CD4-positive, alpha-beta T cell treated with Interleukin-12 subunit alpha and Interleukin-12 subunit beta, for 1 hour (primary cell): ENCODE measurements around the gene PPHLN1.
"Not testable (repeated sequence)": the region's sequence is repeated elsewhere in the genome, so short reads cannot be mapped to it uniquely, and the experiment has no call there.

ENCODE experiments used
- DNase-seq: peaks from one replicate; pipeline ENCODE4 v3.0.0-alpha.2; 2020

Gene PPHLN1

DNA sequence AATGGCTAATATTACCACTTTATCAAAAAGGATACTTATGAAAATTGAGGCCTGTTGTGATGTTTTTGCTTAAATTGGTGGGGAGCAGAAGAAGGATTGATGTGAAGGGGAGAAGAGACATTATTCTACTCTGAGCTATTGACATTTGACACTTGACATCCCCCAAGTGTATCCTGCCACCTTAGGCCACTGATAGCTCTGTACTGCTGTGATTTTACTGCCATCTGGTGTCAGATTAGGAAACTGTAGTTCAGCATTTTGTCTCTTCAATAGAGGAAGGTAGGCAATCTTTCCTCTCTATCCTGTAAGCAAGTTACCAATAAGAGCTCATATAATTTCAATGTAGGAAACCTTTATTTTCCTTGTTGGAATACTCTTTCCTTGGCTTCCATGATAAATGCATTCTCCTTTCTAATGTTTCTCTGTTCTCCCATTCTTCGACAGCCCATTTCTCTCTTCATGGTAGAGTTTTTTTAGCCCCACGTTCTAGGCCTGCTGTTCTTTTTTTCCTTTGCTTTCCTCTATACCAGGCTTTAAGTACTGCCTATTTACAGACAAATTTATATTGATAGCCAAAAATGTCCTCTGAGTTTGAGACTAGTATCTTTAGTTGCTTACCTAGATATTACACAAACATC, 46.3 kb downstream of the PPHLN1 start:
- DNase-seq: peak; percentile 62

DNA sequence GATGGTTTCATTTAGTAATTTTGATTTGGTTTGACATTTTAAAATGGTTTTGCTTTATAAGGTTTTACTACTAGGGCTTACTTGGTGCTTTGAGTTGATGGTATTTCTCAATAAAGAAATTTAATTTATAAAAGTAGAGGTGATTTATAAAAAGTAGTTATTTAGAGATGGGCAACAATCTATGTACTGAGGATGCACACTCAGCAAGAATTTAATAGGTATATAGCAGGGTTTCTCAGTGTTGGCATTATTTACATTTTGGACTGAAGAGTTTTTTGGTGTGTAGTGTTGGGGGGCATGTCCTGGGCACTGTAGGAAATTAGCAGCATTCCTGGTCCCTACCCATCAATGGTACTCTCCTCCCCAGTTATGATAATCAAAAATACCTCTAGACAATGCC, 47.7 kb downstream of the PPHLN1 start:
- DNase-seq: no peak

DNA sequence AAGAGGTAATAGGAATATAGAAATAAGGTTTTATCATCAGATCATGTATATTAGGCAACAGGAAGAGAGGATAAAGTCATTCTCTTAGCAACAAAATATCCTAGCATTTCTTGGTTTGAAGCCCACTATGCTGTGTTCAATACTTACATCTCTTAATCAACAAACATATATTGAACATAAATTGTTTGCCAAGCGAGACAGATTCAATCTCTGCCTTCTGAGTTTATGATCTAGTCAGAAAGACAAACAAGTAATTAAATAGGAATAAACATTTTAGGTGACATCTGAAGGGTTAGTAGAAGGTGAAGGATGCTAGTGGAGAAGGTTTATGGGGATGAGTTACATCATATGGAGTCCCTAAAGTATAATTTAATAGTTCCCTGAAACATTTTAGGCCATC, 54.8 kb downstream of the PPHLN1 start:
- no peak for DNase-seq

GRCh38 chr12:42382013-42382696, 56.2 kb downstream of the PPHLN1 start:
- DNase-seq: no peak

DNA sequence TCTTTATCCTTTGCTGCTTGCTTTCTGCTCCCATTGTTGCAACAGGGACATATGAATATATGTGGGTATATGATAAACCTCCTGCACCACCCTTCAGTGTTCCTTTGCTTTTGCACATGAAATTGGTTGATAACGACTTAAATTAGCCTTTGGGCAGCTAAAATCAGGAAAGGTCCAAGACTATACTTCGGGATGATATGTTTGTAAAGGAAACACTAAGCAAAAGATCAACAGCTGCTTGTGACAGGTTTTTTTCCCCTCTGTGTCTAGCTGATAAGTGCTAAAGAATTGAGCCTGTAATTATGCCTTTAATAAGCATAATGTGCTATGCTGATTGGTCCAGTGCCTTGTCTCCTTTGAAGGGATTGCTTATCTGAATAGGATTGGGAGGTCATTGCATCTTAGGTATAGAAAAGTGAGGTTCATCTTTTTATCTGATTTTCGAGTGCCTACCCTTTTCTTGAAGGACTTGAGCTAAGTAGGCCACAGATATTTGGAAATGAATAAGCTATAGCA, 59.4 kb downstream of the PPHLN1 start:
- DNase-seq: no peak

- DNase-seq: no peak
Observed at GRCh38 chr12:42386308-42386707, 60.3 kb downstream of the PPHLN1 start.

GRCh38 chr12:42388086-42388485, 62.1 kb downstream of the PPHLN1 start:
- DNase-seq: not testable (repeated sequence)

DNA sequence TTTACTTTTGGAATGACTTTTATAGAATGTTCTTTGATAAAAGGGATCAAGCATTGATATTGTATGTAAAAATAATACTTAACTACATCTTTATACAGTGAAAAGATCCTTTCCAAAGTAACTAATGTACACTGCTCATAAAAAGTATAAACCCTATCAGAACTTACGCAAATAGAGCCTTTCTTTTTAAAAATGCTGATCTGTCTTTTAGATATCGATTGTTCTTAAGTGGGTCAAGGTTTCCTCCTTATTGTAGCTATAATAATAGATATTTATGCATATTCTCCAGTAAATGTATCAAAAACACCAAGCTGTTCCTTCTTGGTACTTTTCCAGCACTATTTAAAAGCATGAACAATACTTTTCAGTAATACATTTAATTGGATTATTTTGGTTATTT, 68.5 kb downstream of the PPHLN1 start:
- DNase-seq: no peak

DNA sequence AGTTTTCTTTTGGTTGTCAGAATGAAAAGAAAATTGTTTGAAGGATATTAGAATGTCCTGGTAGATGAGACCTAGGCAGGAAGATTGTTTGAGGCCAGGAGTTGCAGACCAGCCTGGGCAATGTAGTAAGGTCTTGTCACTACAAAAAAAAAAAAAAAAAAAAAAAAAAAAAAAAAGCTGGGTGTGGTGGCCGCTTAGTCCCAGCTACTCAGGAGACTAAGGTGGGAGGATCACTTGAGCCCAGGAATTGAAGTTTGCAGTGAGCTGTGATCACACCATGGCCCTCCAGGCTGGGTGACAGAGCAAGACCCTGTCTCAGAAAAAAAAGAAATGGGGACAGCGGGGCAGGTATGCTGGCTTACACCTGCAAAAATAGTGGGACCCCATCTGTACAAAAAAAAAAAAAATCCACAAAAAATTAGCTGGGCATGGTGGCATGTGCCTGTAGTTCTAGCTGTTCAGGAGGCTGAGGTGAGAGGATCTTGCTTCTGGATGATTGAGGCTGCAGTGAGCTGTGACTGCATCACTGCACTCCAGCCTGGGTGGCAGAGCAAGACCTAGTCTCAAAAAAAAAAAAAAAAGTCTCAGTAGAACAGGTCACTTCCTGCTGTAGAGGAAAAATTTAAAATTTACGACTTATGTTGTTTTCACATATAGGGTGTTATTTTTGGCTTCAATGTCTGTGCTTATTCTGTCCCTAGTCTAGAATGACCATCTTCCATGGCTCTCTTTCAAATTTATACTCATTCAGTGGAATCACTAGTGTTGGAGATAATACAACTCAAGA, 70.7 kb downstream of the PPHLN1 start:
- no peak for DNase-seq

GRCh38 chr12:42402821-42403411, 76.9 kb downstream of the PPHLN1 start:
- DNase-seq: no peak

DNA sequence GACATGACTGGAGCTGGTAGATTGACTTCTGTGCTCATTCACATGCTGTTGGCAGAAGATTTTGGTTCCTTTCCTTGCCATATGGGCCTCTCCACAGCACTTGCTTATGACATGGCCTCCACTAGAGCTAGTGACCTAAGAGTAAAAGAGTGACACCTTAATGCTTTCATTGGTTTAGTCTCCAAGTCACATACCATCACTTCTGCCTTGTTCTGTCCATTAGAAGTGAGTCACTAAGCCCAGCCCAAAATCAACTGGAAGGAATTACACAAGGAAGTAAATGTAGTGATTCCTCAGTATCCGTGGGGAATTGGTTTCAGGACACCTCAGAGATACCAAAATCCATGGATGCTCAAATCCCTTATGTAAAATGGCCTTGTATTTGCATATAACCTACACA, 81.3 kb downstream of the PPHLN1 start:
- no peak for DNase-seq

DNA sequence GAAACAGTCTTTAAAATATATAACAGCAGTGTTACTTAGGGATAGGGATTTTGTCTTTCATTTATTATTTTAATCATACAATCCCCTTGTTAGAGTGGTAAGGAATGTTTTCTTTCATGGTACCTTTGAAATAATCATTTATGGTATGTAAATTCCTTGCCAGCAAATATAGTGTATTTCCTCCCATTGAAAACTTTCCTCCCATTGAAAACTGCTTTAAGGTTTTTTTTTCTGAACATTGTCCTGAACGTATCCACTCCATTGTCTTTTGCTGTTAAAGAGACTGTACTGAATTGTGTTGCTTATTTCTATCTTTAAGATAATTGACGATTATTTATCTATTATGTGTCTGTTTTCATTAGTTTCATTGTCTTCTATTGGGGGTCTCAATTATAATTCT, 83.5 kb downstream of the PPHLN1 start:
- no peak for DNase-seq

- no peak for DNase-seq
Observed at GRCh38 chr12:42410340-42410739, 84.4 kb downstream of the PPHLN1 start.

GRCh38 chr12:42420395-42420794, 94.4 kb downstream of the PPHLN1 start:
- no peak for DNase-seq

DNA sequence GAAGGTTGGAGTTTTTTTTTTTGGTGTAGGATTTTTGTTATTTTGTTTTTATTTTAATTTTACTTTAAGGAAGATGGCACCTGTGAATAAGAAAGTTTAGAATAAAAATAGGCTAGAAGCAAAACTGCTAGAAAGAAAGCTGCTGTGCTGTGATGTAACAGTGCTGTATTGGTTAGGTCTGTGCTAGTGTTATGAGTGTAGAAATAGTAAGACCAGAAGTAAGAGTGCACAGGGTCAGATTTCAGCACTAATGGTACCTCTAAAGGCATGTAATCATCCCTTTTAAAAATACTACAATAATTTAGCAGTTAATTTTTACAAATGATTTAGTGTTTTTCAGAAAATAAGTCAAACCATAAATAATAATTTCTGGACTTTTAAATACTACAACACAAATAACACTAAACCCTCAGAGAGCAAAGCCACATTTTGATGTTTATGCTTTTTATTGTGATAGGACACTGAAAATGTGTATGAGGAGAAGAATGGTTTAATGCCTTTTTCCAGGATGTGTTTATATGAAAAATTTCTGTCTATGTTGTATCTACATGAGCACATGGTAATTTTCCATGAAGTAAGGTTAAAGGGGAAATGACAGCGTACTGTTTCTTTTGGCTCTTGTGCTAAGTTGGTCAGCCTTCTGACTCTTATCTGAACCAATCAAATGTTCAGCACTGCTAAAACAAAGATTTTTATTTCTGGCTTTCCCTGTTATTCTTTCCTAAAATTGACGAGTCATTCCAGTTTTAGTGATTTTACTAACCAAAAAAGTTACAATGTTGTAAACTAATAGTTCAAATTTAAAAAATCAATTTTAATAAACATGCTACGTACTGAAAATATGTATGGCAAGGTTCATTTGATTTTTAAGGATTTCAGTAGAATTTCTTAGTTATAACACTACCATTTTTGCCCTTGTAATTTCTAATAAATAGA, 96.1 kb downstream of the PPHLN1 start:
- no peak for DNase-seq

- no peak for DNase-seq
Observed at GRCh38 chr12:42422785-42423184, 96.8 kb downstream of the PPHLN1 start.

DNA sequence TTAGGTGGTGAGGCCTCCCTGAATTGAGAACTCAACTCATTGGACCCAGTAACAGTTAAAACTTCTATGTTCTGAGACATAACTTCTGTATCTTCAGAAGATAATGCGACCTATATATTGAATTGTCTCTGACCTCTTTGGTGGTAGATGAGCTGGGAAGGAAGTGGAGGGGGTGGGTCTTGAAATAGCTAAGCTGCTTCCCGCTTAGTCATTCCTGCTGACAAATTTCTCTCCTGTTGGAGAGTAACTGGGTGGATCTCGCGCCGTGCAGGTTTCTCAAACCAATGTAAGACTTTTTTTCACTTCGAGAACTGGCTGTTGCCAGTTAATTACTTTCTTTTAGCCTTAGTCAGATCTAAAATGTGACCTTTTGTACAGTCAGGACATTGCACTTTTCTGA, 100.8 kb downstream of the PPHLN1 start:
- no peak for DNase-seq

DNA sequence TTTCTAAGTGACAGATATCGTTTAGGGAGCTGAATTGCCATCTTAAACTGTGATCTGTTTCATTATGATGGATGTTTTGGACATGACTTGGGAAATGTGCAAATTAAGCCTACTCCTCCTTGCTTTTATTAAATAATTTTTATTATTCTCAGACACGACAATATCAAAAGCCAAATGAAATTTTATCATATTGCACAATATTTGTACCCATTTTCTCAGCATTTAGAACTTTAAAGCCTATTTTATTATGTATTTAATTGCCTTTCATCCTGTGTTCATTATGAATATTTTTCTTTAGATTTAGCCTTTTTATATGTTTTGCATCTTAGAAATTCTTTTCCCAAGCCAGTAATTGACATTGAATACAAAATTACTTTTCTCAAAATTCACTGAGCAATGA, 102.9 kb downstream of the PPHLN1 start:
- no peak for DNase-seq

GRCh38 chr12:42432517-42433140, 106.7 kb downstream of the PPHLN1 start:
- DNase-seq: no peak

GRCh38 chr12:42440608-42441007, 114.6 kb downstream of the PPHLN1 start:
- no peak for DNase-seq

DNA sequence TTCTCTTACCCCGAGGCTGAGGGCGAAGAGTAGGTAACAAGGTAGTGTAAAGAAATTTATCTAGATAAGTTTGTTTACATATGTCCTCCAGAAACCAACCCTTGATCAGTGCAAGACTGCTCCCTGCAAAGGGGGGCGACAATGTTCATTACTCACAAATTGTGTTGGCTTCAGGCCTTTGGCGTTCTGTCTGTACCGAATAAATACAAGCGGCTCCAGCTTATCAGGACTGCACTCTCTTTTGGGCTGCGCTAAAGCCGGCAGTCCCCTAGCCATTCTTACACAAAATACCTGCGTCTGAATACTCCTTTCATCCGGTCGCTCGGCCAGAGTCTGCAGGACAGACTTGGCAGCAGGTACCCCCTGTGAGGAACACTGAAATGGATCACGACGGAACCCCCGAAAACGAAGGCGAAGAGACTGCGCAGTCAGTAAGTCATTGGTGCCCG, 116.4 kb downstream of the PPHLN1 start:
- DNase-seq: no peak

DNA sequence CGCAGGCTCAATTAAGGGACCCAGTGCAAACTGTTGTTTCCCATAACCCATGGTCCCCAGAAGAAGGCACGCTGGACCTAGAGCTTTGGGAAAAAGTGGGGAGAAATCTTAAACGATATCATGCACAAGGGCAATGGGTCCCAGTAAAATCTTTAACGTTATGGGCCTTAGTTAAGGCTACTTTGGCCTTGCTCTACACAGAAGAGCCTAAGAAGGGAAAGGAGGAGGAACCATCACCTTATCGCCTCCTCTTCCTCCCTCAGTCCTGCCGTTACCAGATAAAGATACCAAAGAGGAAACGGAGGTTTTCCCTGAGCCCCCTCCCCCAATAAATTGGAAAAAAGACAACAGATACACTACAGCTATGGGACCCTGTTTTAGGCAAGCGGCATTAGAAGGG, 116.9 kb downstream of the PPHLN1 start:
- no peak for DNase-seq
